Measurements from ENCODE around the gene TFE3.

Gene TFE3

GRCh38 chrX:49059681-49060085 is 16.5 kb upstream of the TFE3 start:
- DNase-seq: no peak

GRCh38 chrX:49059201-49059600 is 16.0 kb upstream of the TFE3 start:
- no peak for DNase-seq

DNA sequence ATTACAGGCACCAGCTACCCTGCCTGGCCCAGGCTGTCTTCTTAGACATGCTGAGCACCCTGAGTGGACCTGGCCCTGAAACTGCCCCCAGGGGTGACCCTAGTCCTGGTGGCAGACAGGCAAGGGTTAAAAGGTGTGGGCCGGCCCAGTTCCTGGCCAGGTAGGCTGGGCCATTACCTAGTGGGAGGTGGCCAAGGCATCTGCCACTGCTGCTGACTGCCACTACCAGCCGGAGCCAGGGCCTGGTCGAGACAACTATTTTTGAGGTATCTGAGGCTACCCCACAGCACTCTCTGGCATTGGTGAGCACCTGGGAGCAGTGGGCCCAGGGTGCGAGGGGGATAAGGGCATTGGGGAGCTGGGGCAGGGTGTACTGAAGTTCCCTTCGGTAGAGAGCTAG is 15.6 kb upstream of the TFE3 start, which contains the start of gene CCDC120:
CCDC120 (plus strand) TSS at position 206 of the 400 bp plus-strand sequence. CDS start 3,043 bp downstream, outside the sequence.
- DNase-seq: no peak

GRCh38 chrX:49054073-49054762 is 11.1 kb upstream of the TFE3 start:
- no peak for DNase-seq

- peak; percentile 21 to 81 (median 41) for DNase-seq
These were observed 10.3 kb upstream of the TFE3 start for GRCh38 chrX:49053223-49054072.

GRCh38 chrX:49043987-49044281 is 777 bp upstream of the TFE3 start:
- no peak for DNase-seq

GRCh38 chrX:49042581-49043219 is 457 bp downstream of the TFE3 start:
- no peak for DNase-seq

DNA sequence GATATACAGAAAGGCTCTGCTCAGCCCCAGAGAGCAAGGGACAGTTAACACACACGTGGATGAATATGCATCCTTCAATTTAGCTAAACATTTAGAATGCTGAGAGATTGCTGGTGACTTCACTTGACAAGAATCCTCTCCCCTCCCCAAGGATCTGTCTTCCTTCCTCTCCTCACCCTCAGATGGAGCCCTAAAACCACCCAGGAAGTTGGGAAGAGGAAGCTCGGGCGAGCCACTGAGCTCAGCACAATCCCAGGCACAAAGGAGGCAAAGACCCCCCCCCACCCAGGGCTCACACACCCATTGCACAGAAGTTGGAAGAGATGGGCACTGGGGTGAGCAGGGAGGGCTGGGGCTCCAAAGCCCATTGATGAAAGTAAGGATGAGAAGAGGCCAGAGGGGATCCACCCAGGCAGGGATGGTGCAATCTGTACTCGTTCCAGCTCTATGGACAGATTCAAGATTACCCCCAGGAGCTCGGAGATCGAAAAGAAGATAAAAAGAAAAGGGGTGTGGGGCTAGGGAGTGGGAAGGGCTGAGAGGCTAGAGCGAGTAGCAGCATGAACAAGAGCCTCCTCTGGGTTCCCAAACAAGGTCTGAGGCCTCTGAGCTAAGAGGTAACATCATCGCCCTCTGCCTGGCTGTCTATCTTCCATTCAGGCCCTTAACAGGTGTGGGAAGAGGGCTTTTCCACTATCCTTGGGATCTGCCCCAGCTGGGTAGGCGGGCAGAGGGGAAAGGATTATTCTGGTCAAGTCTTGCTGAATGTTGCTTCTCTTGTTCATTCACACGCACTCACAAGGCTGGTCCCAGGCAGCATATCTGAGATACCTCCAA is 1.2 kb downstream of the TFE3 start:
- DNase-seq: peak in 1 of 5 experiments; percentile 39

- DNase-seq: no peak
These were observed 2.7 kb downstream of the TFE3 start for GRCh38 chrX:49040376-49040955.

GRCh38 chrX:49039598-49040375 is 3.4 kb downstream of the TFE3 start:
- DNase-seq: peak in 4 of 5 experiments; percentile 6 to 57 (median 25)

GRCh38 chrX:49037883-49038475 is 5.2 kb downstream of the TFE3 start:
- DNase-seq: no peak

GRCh38 chrX:49030283-49030682 is 12.9 kb downstream of the TFE3 start:
- no peak for DNase-seq

- DNase-seq: no peak
These were observed 13.3 kb downstream of the TFE3 start for GRCh38 chrX:49029876-49030275.

DNA sequence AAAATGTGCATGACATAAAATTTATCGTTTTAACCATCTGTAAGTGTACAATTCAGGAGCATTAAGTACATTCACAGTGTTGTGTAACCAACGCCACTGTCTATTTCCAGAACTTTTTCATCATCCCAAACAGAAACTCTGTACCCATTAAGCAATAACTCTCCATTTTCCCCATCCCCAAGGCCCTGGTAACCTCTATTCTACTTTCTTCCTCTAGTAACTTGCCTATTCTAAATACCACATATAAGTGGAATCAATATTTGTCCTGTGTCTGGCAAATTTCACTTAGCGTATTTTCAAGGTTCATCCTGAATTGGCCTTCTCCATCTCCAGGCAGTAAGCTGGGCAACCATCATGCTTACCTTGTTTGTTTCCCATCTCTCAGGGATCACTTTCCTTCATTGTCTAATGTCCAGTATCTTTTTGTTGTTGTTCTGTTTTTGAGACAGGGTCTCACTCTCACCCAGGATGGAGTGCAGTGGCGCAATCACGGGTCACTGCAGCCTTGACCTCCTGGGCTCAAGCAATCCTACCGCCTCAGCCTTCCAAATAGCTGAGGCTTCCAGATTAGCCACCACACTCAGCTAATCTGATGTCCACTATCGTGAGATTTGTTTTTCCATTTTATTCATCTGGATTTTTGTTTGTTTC is 23.4 kb downstream of the TFE3 start:
- no peak for DNase-seq

- peak in 1 of 5 experiments; percentile 32 for DNase-seq
These were observed 24.1 kb downstream of the TFE3 start for GRCh38 chrX:49019050-49019449.

DNA sequence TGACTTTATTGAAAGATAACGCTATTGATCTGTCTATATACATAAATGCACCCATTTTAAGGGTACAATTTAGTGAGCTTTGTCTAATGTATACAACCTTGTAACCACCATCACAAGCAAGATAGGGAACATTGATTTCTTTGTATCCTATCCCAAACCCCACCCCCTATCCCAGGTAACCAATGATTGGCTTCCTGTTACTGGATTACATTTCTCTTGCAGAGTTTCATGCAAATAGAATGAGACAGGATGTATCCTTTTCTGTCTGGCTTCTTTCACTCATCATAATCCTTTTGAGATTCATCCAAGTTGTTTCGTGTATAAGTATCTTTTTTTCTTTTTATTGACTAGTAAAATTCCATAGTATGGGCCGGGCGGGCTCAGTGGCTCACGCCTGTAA is 39.5 kb downstream of the TFE3 start:
- no peak for DNase-seq

DNA sequence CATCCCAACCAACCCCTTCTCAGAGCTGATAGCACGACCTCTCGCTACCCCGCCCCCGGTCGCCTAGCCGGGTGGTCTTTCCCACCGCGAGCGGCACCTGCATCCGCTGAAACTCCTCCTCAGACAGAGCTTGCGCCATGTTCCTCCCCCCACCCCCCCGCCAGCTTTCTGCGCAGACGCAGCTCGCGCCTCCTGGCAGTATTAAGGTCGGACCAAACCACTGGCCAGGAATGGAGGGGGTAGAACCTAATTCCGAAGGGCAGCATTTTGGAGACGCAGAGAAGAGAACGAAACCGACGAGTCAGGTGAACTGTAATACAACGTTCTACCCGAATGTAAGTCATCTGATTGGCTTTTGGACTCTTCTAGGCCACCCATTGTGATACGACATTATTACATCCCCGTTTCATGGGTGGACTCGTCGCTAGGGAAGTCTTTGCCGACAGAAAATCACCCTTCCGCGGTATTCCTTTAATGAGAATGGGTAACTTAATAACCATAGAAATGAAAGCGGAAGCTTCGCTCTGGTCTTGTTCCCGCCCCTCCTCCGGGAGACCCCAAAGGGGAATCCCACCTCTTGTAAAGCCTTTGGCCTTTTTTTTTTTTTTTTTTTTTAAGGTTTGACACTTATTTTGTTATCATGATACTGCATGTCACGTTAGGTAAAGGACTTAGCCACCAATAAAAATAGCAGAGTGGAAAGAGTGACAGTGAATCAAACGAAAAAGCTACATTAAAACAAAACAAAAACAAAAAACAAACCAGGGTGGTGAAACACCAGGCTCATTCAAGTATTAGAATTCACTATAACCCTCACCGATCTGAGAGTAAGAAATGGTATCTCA is 40.8 kb downstream of the TFE3 start, which contains the start of gene GRIPAP1:
GRIPAP1 (minus strand) TSS at position 174 of the 845 bp plus-strand sequence; CDS start at position 139, 35 bp downstream.
- DNase-seq: peak; percentile 46 to 95 (median 73)

GRCh38 chrX:49001521-49002090 is 41.6 kb downstream of the TFE3 start:
- peak; percentile 24 to 81 (median 58) for DNase-seq

- no peak for DNase-seq
These were observed 42.5 kb downstream of the TFE3 start for GRCh38 chrX:49000636-49001035.
